ENCODE data around the gene CRYL1.

DNA sequence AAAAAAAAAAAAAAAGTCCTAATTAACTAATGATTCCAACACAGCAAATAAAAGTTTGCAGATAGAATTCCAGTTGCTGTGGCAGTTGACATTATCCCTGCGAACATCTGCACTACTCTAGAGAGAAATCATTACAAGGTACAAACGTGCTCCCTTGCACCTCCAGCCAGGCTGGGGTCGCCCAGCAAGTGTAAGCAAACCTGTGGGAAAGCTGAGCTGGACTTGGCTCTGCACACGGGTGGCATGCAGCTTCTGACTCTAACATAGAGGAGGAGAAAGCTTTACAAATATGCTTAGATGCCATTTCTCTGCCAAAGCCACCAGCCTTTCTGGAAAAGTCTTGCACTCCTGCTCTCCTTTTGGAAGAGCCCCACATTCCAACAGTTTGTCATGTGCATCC lies 103.3 kb downstream of the CRYL1 start:
- TF ChIP-seq, protein P1, sequence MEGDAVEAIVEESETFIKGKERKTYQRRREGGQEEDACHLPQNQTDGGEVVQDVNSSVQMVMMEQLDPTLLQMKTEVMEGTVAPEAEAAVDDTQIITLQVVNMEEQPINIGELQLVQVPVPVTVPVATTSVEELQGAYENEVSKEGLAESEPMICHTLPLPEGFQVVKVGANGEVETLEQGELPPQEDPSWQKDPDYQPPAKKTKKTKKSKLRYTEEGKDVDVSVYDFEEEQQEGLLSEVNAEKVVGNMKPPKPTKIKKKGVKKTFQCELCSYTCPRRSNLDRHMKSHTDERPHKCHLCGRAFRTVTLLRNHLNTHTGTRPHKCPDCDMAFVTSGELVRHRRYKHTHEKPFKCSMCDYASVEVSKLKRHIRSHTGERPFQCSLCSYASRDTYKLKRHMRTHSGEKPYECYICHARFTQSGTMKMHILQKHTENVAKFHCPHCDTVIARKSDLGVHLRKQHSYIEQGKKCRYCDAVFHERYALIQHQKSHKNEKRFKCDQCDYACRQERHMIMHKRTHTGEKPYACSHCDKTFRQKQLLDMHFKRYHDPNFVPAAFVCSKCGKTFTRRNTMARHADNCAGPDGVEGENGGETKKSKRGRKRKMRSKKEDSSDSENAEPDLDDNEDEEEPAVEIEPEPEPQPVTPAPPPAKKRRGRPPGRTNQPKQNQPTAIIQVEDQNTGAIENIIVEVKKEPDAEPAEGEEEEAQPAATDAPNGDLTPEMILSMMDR (conservative IDR thresholded peaks at IDR 0.05): no peak
- TF ChIP-seq ZFX (IDR thresholded peaks at IDR 0.05): no peak

All from C4-2B (cell line).